Thyroid gland (tissue), 4 donors: ENCODE data around the gene ABI1. TPM values are rescaled to one million over a fixed set of nuclear protein-coding genes. Genes with fewer than 3 reads are reported as not detected.

Experiments used
- DNase-seq, 2 donors: peaks; one replicate each; pipeline ENCODE4 v3.0.0-alpha.2; 2019
- H3K27ac ChIP-seq, 3 donors: fragments of 200-600 bp; sonication (generic); 1 replicate in 2 of 3; 2 replicates in 1 of 3; pipeline ENCODE4 v1.5.1; 2016 to 2019; ENCODE audit warnings: mild to moderate bottlenecking in 1 of 3, moderate library complexity in 1 of 3
- H3K27me3 ChIP-seq: fragments of 200-600 bp; sonication (generic); one replicate; pipeline ENCODE4 v1.5.1; 2019
- H3K36me3 ChIP-seq, 2 donors: fragments of 200-600 bp; sonication (generic); one replicate each; pipeline ENCODE4 v1.5.1; 2016 to 2019
- H3K4me1 ChIP-seq, 2 donors: fragments of 200-600 bp; sonication (generic); one replicate each; pipeline ENCODE4 v1.5.1; 2017 to 2019
- H3K4me3 ChIP-seq, 3 donors: fragments of 200-600 bp; sonication (generic); replicated peaks in 1 of 3; 1 replicate in 2 of 3; 2 replicates in 1 of 3; pipeline ENCODE4 v1.5.1; 2016; ENCODE audit warnings: mild to moderate bottlenecking in 1 of 3
- H3K9me3 ChIP-seq: fragments of 200-600 bp; sonication (generic); one replicate; pipeline ENCODE4 v1.5.1; 2017
- CTCF ChIP-seq, 6 experiments: fragments of 200-600 bp in 3 of 6; fragments of 450-650 bp in 3 of 6; sonication (generic) in 3 of 6; IDR thresholded peaks; one replicate each; pipeline ENCODE4 v1.5.1; 2016 to 2019; ENCODE audit warnings: antibody characterized with exemption in 6 of 6, mild to moderate bottlenecking in 2 of 6, inconsistent platforms in 1 of 6, moderate library complexity in 1 of 6
- POLR2A ChIP-seq, 2 donors: fragments of 450-650 bp; IDR thresholded peaks; one replicate each; pipeline ENCODE4 v1.6.1; 2017; ENCODE audit warnings: antibody characterized with exemption in 2 of 2, mild to moderate bottlenecking in 2 of 2, moderate library complexity in 1 of 2
- WGBS, 2 donors: methylation state at CpG; one replicate each; pipeline ENCODE4 v1.1.5; 2017; 5-methylcytosine and 5-hydroxymethylcytosine counted together
- intact Hi-C: fragments of 100-400 bp; cut with DNase I; formaldehyde crosslinking; loops from one replicate; pipeline ENCODE4 v1.15.1; 2023
- total RNA-seq, 4 donors: library from RNA; depleted of rRNA; stranded (reverse); fragments of >200 nt; gene quantifications; one replicate each; pipeline ENCODE4 v1.2.3, GENCODE V29; 2016

Gene ABI1
- total RNA-seq, 4 donors from 2014 or later = 42.7 to 72.3 (median 47.4) TPM

GRCh38 chr10:26721561-26721960 lies 139.2 kb downstream of the ABI1 start:
- Histone ChIP-seq H3K36me3 (peaks cover 0 to 8% of the 10 kb centered on the region in 2 donors), H3K27ac (no peak overlapping the region), H3K27me3 (no peaks in the 10 kb centered on the region), H3K9me3 (no peaks in the 10 kb centered on the region), H3K4me3 (no peak overlapping the region), H3K4me1 (no peaks in the 10 kb centered on the region)
- TF ChIP-seq CTCF (IDR thresholded peaks at IDR 0.05) = no peak
- no peak for TF ChIP-seq POLR2A (IDR thresholded peaks at IDR 0.05)
- 88 to 93% methylated on average over 7 of the region's 7 CpGs for WGBS, 2 donors
- intact Hi-C loops = no loop called here
- DNase-seq = no peak

- 88 to 91% methylated on average over 7 of the region's 7 CpGs for WGBS, 2 donors
- Histone ChIP-seq H3K4me1 (peaks cover 0 to 9% of the 10 kb centered on the region in 2 donors), H3K36me3 (no peaks in the 10 kb centered on the region), H3K27me3 (no peaks in the 10 kb centered on the region), H3K27ac (no peak overlapping the region), H3K9me3 (no peaks in the 10 kb centered on the region), H3K4me3 (no peak overlapping the region)
- intact Hi-C loops = no loop called here
- no peak for TF ChIP-seq CTCF (IDR thresholded peaks at IDR 0.05)
- no peak for TF ChIP-seq POLR2A (IDR thresholded peaks at IDR 0.05)
- no peak for DNase-seq
These were observed 143.3 kb downstream of the ABI1 start for GRCh38 chr10:26717476-26717875.

- Histone ChIP-seq H3K27ac (no peak overlapping the region), H3K4me1 (peaks cover 0 to 9% of the 10 kb centered on the region in 2 donors), H3K4me3 (no peak overlapping the region), H3K36me3 (no peaks in the 10 kb centered on the region), H3K27me3 (no peaks in the 10 kb centered on the region), H3K9me3 (no peaks in the 10 kb centered on the region)
- intact Hi-C loops = no loop called here
- no peak for DNase-seq
- WGBS, 2 donors = 65% methylated on average over 2 of the region's 2 CpGs
- TF ChIP-seq CTCF (IDR thresholded peaks at IDR 0.05) = no peak
- no peak for TF ChIP-seq POLR2A (IDR thresholded peaks at IDR 0.05)
These were observed 145.6 kb downstream of the ABI1 start for GRCh38 chr10:26715137-26715487.

- Histone ChIP-seq H3K9me3 (no peaks in the 10 kb centered on the region), H3K4me1 (peaks cover 0 to 9% of the 10 kb centered on the region in 2 donors), H3K27ac (no peak overlapping the region), H3K36me3 (no peaks in the 10 kb centered on the region), H3K4me3 (no peak overlapping the region), H3K27me3 (no peaks in the 10 kb centered on the region)
- TF ChIP-seq POLR2A (IDR thresholded peaks at IDR 0.05) = no peak
- no peak for TF ChIP-seq CTCF (IDR thresholded peaks at IDR 0.05)
- WGBS, 2 donors = 97 to 100% methylated on average over 1 of the region's 1 CpG
- DNase-seq = no peak
- intact Hi-C loops = no loop called here
These were observed 146.2 kb downstream of the ABI1 start for GRCh38 chr10:26714415-26715136.

GRCh38 chr10:26711324-26711723 lies 149.4 kb downstream of the ABI1 start:
- no peak overlapping the region for H3K27ac ChIP-seq
- no peaks in the 10 kb centered on the region for H3K36me3 ChIP-seq
- TF ChIP-seq CTCF (IDR thresholded peaks at IDR 0.05) = no peak
- intact Hi-C loops = no loop called here
- peaks cover 0 to 9% of the 10 kb centered on the region in 2 donors for H3K4me1 ChIP-seq
- DNase-seq = no peak
- no peak overlapping the region for H3K4me3 ChIP-seq
- no peaks in the 10 kb centered on the region for H3K9me3 ChIP-seq
- 81 to 97% methylated on average over 2 to 4 of the region's 5 CpGs for WGBS, 2 donors
- H3K27me3 ChIP-seq = no peaks in the 10 kb centered on the region
